WTC11 (cell line): ENCODE measurements around the gene FBLN2.

Source experiments
- CREM ChIP-seq: sonication (generic); formaldehyde crosslinking; IDR thresholded peaks from 2 replicates; pipeline ENCODE4 v1.8.1; 2022; ENCODE audit warnings: mild to moderate bottlenecking, missing genetic modification reagents, moderate library complexity
- CTCF ChIP-seq: fragments of 200-600 bp; IDR thresholded peaks from 2 replicates; pipeline ENCODE4 v1.8.0; 2022; ENCODE audit warnings: antibody characterized with exemption
- TF ChIP-seq, protein P1 (sequence below): sonication (generic); formaldehyde crosslinking; IDR thresholded peaks from 2 replicates; pipeline ENCODE4 v1.8.0; 2023; ENCODE audit warnings: mild to moderate bottlenecking, missing genetic modification reagents

GRCh38 chr3:13514639-13515435, 34.1 kb upstream of the FBLN2 start:
- no peak for TF ChIP-seq CTCF
- TF ChIP-seq, protein P1, sequence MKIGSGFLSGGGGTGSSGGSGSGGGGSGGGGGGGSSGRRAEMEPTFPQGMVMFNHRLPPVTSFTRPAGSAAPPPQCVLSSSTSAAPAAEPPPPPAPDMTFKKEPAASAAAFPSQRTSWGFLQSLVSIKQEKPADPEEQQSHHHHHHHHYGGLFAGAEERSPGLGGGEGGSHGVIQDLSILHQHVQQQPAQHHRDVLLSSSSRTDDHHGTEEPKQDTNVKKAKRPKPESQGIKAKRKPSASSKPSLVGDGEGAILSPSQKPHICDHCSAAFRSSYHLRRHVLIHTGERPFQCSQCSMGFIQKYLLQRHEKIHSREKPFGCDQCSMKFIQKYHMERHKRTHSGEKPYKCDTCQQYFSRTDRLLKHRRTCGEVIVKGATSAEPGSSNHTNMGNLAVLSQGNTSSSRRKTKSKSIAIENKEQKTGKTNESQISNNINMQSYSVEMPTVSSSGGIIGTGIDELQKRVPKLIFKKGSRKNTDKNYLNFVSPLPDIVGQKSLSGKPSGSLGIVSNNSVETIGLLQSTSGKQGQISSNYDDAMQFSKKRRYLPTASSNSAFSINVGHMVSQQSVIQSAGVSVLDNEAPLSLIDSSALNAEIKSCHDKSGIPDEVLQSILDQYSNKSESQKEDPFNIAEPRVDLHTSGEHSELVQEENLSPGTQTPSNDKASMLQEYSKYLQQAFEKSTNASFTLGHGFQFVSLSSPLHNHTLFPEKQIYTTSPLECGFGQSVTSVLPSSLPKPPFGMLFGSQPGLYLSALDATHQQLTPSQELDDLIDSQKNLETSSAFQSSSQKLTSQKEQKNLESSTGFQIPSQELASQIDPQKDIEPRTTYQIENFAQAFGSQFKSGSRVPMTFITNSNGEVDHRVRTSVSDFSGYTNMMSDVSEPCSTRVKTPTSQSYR (CRISPR knock-in tag) = no peak
- no peak for TF ChIP-seq CREM (CRISPR knock-in tag)
